Stimulated activated CD4-positive, alpha-beta T cell treated with anti-CD3 and anti-CD28 coated beads, Interleukin-15, amount 100 ng/mL, for 48 hours (primary cell): ENCODE measurements around the gene SUPT3H.

Experiments used
- DNase-seq, 2 donors: peaks; one replicate each; pipeline ENCODE4 v3.0.0-alpha.2; 2020; ENCODE audit warnings: low read depth in 2 of 2

SUPT3H gene

DNA sequence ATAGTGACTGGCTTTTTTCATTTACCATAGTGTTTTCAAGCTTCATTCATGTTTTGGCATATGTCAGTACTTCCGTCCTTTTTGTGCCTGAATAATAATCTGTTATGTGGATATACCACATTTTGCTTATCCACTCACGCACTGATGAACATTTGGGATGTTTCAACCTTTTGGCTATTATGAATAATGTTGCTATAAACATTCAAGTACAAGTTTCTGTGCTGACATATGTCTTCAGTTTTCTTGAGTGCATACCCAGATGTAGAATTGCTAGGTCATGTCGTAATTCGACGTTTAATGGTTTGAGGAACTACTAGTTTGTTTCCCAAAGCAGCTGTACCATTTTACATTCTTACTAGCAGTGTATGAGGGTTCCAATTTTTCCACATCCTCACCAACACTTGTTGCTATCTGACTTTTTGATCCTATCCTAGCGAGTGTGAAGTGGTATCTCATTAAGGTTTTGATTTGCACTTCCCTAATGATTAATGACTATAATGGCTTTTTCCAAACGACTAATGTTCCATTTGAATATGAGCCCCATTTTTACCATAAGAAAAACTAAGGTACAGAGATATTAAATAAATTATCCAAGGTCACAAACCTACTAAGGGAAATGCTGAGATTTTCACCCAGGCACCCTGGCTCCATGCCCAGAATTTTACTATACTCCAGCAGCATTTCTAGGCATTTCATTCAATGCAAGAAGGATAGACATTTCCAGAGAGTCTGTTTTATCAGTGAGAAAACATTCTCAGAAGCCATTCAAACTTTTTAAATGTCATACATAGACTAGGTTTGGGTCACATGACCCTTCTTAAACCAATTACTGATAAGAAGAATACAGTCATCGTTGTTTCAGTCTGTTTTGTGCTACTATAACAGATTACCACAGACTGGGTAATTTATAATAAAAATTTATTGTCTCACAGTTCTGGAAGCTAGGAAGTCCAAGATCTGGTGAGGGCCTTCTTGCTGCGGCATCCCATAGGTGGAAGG lies 120.7 kb downstream of the SUPT3H start:
- no peak for DNase-seq

DNA sequence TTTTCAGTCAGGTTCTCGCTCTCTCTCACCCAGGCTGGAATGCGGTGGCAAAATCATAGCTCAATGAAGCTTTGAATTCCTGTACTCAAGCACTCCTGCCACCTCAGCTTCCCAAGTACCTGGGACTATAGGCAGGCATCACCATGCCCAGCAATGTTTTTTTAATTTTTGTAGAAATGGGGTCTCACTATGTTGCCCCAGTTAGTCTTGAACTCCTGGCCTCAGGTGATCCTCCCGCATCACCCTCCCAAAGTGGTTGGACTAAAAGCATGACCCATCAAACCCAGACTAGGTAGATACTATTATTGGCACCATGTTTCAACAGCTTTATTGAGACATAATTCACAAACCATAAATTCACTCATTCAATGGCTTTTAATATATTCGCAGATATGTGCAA lies 122.3 kb downstream of the SUPT3H start:
- no peak for DNase-seq

DNA sequence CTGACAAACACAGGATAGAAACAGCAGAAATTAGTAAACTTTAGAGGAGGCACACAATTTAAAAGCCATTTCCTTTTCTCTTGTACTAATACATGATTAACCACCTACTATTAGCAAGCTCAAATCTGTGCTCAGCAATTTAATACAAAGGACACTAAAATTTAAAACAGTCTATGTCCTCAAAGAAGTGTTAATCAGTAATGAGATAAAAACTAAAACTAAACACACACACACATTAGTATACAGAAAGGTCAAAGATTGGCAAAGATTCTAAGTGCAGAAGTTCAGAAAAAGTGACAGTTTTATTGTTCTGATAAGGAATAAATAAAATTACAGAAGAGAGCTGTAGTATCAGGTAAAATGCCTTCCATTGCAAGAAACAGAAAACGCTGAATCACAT lies 123.5 kb downstream of the SUPT3H start:
- DNase-seq: no peak

DNA sequence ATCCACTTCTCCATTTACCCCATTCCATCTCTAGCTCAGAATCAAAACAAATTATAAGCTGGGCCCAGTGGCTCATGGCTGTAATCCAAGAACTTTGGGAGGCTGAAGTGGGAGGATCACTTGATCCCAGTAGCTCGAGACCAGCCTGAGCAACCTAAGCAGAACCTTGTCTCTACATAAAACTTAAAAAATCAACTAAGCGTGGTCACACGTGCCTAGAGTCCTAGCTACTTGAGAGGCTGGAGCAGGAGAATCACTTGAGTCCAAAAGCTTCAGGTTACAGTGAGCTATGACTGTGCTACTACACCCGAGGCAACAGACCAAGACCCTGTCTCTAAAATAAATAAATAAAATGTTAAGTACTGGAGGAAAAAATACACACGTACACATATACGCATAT lies 124.3 kb downstream of the SUPT3H start:
- DNase-seq: no peak

DNA sequence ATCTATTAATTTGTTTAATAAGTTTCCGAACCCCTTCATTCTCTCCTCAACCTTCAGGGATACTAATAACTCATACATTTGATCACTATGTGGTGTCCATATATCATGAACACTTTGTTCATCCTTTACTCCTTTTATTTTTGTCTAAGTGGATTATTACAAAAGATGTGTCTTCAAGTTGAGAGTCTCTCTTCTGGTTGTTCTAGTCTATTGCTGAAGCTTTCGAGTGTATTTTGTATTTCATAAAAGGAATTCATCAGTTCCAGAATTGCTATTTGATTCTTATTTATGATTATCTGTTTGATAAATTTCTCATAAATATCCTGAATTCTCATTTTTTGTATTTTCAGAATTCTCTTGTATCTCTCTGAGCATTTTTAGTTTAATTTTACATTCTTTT lies 146.1 kb downstream of the SUPT3H start:
- no peak for DNase-seq

DNA sequence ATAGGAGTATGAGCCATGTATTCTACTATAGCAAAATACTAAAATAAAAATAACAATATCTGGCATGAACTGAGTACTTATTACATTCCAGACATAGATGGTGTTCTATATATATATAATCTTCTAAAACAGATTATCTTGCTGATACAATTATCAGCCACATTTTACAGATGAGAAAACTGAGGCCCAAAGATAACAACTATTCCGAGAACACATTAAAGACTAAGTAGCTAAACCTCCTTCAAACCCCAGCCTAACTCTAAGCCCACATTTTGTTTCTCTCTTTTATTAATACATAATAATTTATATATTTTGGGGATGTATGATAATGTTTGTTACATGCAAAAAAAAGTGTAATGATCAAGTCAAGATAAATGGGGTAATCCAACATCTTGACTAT lies 148.3 kb downstream of the SUPT3H start:
- DNase-seq: no peak

DNA sequence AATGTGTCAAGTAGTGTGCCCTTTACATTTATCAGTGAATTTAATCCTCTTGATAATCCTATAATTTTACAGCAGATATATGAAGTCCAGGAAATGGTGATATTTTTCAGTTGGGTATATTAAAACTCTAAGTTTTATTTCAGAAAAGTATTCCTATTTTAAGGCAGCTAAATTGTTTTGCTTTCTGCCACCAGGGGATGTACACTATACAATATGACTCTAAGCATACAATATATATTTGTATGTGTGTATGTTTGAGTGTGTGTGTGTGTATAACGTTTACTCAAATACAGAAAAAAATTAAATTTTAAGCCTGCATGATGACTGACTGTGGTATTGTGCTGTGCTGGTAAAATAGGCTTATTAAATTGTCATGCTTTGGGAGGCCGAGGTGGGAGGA lies 151.7 kb downstream of the SUPT3H start:
- no peak for DNase-seq

DNA sequence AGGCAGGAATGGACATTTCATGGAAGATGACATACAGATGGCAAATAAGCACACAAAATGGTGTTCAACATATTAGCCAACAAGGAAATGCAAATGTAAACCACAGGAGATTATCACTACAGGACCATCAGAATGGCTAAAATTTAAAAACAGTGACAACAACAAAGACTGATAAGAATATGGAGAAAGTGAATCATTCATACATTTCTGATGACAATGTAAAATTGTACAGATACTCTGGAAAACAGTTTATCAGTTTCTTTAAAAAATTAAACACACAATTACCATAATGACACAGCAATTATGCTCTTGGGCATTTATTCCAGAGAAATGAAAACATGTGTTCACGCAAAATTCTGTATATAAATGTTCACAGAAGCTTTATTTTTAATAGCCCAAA lies 155.4 kb downstream of the SUPT3H start:
- DNase-seq: no peak

DNA sequence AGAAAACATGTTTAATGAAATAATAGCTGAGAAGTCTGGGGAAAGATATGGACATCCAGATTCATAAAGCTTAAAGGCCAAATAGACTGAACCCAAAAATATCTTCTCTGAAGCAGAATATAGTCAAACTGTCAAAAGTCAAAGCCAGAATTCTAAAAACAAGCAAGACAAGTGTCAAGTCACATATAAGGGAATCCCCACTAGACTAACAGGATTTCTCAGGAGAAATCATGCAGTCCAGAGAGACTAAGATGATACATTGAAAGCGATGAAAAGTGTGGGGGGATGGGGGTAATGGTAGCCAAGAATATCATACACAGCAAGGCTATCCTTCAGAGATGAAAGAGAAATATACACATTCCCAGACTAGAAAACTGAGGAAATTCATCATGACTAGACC lies 162.0 kb downstream of the SUPT3H start:
- no peak for DNase-seq

DNA sequence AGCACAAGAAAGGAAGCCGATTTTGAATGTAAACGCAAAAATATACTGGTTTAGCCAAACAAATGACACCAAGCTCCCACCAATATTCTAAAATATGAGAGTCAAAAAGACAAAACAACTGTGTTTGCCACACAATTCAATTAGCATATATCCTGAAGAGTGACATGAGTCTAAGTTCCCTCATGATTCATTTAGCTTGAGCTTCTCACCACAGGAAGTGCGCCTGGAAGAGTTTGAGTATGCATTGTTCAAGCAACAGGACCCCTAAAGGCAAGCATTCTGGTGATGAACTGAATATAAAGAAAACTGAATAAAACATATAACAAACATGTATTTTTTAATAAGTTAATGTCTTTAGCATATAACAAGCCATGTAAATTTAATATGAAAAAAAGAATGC lies 164.8 kb downstream of the SUPT3H start:
- DNase-seq: no peak

DNA sequence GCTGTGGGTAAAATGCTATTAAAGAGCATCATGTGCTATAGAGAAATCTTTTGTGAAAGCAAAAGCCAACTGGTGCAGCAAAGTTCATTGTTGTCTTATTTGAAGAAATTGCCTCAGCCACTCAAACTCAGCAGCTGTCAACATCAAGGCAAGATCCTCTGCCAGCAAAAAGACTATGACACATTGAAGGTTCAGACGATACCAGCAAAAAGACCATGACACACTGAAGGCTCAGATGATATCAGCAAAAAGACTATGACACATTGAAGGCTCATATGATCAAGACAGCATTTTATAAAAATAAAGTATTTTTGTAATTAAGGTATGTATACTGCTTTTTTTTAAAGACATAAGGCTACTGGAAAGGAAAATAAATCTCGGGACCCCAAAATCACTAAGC lies 168.0 kb downstream of the SUPT3H start:
- DNase-seq: no peak

DNA sequence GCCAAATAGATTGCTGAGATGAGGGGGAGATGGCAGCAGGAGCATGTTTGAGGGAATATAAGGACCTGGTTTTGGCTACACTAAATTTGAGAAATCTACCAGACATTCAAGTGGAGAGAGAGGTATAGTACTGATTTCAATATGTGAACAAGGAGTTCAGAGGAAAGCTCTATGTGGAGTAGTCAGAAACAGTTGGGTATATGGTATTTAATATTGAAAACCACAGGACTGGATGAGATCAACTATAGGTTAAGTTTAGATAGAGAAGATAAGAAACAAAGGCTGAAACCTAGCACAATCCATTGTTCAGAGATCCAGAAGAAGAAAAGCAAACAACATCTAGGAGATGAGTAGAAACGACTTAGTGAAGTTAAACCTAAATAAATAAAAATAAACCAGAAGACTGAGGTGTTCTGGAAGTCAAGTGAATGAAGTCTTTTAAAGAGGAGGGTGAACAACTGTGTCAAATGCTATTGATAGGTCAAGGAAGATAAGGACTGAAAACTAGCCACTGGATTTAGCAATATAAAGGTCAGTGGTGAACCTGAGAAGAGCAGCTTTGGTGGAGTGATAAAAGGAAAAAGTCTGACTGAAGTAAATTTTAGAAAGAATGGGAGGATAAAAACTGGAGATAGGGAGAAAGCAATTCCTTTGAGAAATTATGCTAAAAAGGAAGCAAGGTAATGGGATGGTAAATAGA lies 170.8 kb downstream of the SUPT3H start:
- DNase-seq: no peak

DNA sequence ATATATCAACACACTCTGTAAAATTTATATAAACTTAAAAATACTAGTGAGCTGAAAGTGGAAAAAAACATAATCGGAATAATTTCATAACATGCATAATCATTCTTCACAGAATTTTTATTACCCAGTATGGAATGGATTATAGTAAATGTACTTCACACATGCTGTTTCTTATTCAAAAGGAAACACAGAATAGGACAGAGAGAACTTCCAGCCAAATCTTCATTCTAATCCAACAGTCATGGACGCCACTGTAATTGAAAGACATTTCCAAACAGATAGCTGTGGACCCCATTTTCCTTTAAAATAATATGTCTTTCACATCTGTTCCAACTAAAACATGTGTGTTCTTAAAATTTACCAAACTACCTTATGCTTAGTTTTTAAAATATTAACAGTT lies 176.2 kb downstream of the SUPT3H start:
- DNase-seq: no peak

DNA sequence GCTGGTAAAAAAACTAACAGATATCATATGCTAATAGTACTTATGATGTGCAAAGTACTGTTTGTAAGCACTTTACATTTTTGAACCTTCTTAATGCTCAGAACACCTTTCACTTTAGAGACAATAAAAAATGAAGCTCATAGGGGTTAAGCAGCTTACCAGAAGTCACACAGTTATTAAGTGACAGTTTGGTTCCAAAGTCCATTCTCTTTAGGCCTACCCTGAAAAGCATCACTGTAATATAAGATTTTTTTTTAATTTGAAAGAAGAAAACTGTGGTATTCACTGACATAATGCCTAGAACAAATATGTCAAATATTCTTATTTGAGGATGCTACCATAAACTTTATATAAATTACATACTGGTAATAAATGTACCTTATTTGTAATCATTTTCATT lies 177.2 kb downstream of the SUPT3H start:
- DNase-seq: no peak

DNA sequence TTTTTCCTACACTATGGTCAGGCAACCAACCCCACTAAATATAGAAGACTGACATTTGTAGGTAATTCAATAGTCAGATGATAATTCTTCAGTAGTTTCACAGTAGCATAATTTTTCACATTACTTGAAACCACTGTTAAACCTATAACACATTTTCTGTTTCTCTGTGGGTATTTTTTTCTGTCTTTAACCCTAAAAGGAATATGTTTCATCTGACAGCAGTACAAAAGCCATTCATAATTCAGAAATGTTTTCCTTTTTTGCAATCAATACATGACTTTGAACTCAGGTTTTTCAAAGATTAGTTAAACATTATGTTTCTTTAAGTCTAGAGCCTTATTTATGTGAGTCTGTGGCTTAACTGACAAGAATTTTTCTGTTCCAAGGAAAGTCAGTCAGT lies 178.2 kb downstream of the SUPT3H start:
- no peak for DNase-seq

DNA sequence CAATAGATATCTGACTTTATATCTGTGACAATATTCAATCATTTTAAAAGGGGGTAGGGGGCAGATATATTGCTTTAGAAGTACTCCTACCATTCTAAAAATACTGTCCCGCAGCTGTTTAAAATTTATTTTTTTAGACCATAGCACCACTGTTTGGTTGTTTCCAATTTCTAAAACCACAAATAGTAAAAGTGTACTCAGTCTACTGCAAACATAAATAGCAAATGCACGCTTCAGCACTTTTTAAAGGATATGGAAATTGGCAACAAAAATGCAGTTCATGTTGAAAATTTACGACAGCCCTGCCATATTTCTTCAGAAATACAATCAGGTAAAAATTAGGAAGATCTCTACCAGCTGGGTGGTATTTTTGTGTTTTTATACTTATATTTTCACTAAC lies 181.6 kb downstream of the SUPT3H start:
- DNase-seq: no peak

DNA sequence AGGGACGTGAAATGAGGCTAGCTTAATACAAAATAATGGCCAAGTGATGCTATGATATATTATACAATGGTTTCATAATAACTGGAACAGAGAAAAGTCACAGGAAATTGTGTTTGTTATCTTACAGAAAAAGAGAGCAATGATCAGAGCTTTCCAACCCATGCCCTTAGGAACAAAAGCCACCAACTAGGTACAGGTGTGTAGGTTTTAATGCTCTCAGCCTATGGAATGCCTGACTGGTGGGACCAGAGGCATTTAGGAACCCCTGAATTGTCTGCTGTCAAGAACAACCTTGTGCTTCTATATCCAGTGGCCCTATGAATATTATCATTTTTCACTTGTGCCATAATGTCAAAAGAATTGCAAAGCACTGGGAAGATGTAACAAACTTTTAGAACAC lies 182.6 kb downstream of the SUPT3H start:
- DNase-seq: no peak

DNA sequence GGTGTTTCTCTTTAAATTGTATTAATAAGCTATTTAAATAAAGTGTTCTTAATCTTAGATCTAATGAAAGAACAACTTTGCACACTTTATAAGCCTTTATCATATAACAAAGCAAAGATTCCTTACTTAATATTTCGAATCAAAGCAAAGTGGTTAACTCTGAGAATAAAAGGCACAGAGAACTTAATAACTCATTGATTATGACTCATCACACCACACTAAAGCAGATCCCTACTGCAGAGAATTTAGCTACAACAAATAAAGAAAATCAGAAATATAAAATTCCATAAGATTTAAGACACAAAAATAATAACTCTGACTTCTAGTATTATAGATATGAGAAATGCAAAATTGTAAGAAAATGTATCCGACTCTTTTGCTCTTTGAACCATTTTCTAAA lies 185.2 kb downstream of the SUPT3H start:
- DNase-seq: no peak

DNA sequence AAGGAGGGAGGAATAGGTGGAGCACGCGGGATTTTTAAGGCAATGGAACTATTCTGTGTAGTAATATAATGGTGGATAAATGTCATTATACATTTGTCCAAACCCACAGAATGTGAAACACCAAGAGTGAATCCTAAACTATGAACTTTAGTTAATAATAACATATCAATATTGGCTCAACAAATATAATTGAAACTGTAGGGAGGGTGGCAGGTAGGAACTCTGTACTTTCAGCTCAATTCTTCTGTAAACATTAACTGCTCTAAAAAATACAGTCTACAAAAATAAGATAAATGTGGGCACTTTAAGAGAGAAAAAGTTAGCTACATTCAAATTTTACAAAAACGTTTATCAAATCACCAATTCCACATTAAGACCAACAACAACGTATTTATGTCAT lies 186.3 kb downstream of the SUPT3H start:
- no peak for DNase-seq

DNA sequence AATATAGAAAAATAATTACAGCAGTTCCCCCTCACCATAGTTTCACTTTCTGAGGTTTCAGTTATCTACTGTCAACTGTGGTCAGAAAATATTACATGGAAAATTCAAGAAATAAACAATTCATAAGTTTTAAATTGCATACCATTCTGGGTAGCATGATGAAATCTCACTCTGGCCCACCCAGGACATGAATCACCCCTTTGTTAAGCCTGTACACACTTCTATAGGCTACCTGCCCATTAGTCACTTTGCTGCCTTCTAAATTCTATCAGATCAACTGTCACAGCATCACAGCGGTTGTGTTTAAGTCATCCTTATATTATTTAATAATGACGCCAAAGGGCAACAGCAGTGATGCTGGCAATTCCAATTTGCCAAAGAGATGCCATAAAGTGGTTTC lies 189.9 kb downstream of the SUPT3H start:
- DNase-seq: no peak

DNA sequence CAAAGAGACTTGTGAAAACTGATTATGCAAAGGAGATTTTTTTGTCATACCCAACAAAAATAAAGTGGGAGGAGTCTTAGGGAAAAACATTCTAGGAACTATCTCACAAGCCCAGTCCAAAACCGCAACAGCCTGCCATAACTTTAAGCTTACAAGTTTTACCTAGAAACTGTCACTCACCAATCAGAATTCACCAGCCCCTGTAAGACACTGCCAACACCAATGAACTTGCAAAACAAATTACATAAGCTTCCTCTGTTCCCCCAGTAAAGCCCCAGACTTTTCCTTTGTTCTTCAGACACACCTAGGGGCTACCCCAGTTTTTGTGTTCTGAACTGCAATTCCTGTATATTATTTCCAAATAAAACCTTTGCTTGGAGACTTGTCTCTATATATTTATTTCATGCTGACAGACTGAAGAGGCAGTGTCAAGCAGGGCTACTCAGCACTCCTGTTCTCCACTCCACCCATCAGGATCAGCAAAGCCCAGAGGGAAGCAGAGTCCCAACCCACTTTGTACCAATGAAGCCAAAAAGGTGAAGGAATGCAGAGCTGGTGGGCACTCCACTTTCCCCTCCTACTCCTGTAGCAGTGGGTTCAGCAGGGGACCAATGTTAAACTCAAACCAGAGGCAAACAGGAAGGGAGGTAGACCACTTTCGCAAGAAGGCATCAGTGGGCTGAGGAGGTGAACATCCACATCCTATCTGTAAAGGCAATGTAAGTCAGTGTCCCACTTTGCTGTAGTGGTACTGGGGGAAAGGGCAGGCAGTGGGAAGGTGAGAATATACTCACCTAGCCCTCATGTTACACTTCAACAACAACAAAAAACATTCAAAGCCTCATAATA lies 192.1 kb downstream of the SUPT3H start:
- DNase-seq: no peak

DNA sequence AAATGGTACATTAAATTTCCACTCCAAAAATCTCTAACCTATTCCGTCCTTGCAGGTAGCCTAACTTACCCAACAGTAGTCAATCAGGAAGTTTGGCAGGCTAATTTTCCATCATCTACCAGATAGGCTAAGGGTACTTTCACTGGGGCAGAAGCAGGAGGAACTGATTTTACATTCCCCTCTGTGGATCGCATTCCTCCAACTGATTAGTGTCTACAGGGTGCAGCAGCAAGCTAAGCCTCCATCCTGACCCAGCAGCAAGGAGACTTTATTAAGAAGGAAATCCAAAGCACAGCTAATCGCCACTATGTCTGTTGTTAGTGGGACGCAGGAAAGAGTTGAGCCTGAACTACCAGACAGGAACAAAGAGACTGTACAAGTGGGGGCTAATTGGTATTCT lies 192.8 kb downstream of the SUPT3H start:
- DNase-seq: no peak
